GM13976 (cell line): ENCODE measurements around the gene CACNG8.
"Not testable (repeated sequence)": the region's sequence is repeated elsewhere in the genome, so short reads cannot be mapped to it uniquely, and the experiment has no call there.

Source experiments
- DNase-seq: peaks from one replicate; pipeline ENCODE4 v3.0.0; 2012; ENCODE audit warnings: low spot score
- in situ Hi-C: fragments of 300-500 bp; cut with MboI; formaldehyde crosslinking; loops from one replicate; pipeline ENCODE4 v1.12.0; 2022; ENCODE audit warnings: low sequenced_read_pairs, mixed read lengths, inconsistent platforms; ENCODE audit not compliant: unreplicated experiment
- TF ChIP-seq, protein P1 (sequence below): IDR thresholded peaks from 2 replicates; pipeline ENCODE4 v1.5.1; 2012; ENCODE audit warnings: borderline replicate concordance, mild to moderate bottlenecking; ENCODE audit not compliant: insufficient read depth; ENCODE audit errors: extremely low read depth, missing control alignments, control extremely low read depth

CACNG8 gene

DNA sequence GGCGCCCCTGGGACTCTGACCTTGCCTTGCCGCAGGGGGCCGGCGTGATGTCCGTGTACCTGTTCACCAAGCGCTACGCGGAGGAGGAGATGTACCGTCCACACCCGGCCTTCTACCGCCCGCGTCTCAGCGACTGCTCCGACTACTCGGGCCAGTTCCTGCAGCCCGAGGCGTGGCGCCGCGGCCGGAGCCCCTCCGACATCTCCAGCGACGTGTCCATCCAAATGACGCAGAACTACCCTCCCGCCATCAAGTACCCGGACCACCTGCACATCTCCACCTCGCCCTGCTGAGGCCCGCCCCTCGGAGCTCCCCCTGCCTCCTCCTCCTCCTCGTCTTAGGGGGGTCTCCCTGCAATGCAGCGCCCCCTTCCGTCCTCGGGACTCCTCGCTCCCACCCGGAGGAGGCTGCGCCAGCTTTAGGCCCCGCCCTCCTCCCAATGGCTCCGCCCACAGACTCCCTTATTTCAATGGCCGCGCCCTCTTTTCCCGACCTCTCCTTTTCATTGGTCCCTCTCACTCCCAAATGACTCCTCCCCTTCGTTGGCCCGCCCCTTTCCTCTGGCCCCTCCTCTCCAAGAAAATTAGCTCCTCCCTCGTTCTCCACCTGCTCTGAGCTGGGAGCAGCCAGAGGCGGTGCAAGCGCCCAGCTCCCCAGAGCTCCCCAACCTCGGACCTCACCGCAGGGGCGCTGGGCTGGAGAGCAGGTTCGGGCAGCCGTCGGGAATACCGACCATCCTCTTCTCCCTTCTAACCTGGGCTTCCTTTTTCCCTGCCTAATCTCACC, 20.5 kb upstream of the CACNG8 start:
- DNase-seq = no peak
- in situ Hi-C loops = no loop called here

DNA sequence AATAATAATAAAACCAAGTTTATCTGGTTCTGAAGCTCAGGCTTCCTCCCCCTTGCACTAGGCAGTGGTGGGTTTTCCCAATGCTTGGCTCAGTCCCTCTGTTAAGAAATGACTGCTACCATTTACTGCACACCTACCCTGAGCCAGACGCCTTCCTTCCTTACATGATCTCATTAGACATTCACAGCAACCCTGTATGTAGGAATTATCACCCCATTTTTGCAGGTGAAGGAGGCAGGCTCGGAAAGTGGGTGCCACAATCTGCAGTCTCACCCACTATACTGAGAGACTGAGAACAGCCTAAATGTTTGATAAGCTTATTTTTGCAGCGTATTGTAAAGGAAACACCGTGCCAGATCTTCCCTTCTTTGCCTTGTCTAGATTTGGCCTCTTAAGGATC, 18.3 kb upstream of the CACNG8 start:
- TF ChIP-seq, protein P1, sequence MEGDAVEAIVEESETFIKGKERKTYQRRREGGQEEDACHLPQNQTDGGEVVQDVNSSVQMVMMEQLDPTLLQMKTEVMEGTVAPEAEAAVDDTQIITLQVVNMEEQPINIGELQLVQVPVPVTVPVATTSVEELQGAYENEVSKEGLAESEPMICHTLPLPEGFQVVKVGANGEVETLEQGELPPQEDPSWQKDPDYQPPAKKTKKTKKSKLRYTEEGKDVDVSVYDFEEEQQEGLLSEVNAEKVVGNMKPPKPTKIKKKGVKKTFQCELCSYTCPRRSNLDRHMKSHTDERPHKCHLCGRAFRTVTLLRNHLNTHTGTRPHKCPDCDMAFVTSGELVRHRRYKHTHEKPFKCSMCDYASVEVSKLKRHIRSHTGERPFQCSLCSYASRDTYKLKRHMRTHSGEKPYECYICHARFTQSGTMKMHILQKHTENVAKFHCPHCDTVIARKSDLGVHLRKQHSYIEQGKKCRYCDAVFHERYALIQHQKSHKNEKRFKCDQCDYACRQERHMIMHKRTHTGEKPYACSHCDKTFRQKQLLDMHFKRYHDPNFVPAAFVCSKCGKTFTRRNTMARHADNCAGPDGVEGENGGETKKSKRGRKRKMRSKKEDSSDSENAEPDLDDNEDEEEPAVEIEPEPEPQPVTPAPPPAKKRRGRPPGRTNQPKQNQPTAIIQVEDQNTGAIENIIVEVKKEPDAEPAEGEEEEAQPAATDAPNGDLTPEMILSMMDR = no peak
- in situ Hi-C loops = no loop called here
- DNase-seq = no peak

More for the DNA sequence above, 20.5 kb upstream of the CACNG8 start:
- TF ChIP-seq, protein P1 = no peak

DNA sequence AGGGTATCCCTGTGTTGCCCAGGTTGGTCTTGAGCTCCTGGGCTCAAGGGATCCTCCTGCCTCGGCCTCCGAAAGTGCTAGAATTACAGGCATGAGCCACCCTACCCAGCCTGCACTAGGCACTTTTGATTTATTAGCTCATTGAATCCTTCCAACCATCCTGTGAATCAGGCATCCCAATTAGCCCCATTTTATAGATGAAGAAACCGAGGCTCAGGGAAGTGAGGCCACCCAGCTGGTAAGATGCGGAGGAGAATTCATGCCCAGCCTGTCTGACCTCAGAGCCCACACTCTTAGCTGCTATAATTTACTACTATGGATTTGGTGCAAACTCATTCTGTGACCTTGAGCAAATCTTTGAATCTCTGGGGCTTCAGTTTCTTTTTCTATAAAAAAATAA, 17.8 kb upstream of the CACNG8 start:
- DNase-seq = no peak

DNA sequence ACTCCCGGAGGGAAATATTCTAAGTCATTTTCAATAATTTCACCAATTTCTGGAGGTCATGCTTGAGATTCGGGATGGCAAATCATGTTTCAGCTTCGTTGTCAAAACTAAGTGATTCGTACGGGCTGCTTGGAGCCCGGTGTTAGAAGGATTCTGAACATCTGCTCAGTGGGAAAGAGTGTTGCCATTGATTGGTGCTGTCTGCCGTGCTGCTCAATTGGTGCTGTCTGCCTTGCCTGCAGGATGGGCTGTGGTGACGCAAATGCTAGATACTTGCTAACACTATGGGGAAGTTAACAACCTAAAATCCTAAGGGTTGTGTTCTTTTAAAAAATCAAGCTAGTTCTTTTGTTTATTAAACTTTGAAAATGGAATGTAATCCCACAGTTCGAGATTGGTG, 17.3 kb upstream of the CACNG8 start:
- no peak for DNase-seq
- in situ Hi-C loops = no loop called here
- TF ChIP-seq, protein P1 = no peak

More for the DNA sequence above, 17.8 kb upstream of the CACNG8 start:
- TF ChIP-seq, protein P1 = no peak
- in situ Hi-C loops = no loop called here

DNA sequence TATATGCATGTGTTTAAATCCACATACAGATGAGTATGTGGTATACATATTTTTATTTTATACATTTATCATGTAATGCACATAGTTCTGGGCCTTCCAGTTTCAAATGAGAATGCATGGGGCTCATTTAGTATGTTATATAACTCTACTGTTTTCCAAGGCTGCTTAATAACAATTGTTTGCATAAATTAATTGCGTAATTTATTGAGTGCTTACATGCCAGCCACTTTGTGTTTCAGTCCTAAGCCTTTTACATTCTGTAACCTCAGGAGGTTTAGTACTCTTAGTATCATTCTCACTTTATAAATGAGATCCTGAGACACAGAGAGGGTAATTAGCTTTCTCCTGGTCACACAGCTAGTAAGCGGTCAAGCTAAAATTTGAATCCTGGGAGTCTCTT, 16.7 kb upstream of the CACNG8 start:
- DNase-seq = no peak
- in situ Hi-C loops = no loop called here
- TF ChIP-seq, protein P1 = no peak

DNA sequence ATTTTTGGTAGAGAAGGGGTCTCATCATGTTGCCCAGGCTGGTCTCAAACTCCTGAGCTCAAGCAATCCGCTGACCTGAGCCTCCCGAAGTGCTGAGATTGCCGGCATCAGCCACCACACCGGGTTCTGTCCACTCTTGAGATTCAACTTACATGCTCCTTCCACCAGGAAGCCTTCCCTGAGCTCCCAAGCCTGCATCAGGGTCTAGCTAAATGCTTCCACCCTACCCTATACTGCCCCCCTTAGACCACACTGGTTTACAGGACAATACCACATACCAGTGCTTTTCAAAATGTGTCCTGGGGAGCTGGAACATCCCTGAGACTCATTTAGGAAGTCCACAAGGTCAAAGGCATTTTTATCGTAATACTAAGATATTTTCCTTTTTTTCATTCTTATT, 15.1 kb upstream of the CACNG8 start:
- TF ChIP-seq, protein P1 = no peak
- in situ Hi-C loops = no loop called here
- no peak for DNase-seq

DNA sequence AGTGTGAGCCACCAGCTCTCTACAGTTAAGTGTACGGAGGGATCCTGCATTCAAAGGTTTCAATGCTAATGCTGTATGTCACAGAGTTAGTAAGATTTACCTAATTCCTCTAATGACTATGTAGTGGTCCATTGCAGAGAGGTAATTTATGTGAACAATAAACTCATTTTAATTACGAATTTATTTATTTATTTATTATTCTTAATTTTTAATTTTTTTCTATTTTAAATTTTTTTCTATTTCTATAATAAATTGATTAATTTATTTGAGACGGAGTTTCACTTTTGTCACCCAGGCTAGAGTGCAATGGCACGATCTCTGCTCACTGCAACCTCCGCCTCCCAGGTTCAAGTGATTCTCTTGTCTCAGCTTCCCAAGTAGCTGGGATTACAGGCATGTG, 14.1 kb upstream of the CACNG8 start:
- in situ Hi-C loops = not testable (repeated sequence)

More for the DNA sequence above, 14.1 kb upstream of the CACNG8 start:
- DNase-seq = not testable (repeated sequence)
